GM18951 (cell line): Measurements from ENCODE around the gene NBPF6.
"Not testable (repeated sequence)": the region's sequence is repeated elsewhere in the genome, so short reads cannot be mapped to it uniquely, and the experiment has no call there.

Experiments used
- POLR2A ChIP-seq: IDR thresholded peaks from 4 replicates; pipeline ENCODE4 v1.6.1; 2011; ENCODE audit warnings: mild to moderate bottlenecking; ENCODE audit not compliant: insufficient read length, insufficient read depth; ENCODE audit errors: extremely low read depth
- in situ Hi-C: fragments of 300-500 bp; cut with MboI; formaldehyde crosslinking; loops from one replicate; pipeline ENCODE4 v1.12.0; 2022; ENCODE audit warnings: low sequenced_read_pairs, mixed read lengths, inconsistent platforms; ENCODE audit not compliant: unreplicated experiment

NBPF6 gene

DNA sequence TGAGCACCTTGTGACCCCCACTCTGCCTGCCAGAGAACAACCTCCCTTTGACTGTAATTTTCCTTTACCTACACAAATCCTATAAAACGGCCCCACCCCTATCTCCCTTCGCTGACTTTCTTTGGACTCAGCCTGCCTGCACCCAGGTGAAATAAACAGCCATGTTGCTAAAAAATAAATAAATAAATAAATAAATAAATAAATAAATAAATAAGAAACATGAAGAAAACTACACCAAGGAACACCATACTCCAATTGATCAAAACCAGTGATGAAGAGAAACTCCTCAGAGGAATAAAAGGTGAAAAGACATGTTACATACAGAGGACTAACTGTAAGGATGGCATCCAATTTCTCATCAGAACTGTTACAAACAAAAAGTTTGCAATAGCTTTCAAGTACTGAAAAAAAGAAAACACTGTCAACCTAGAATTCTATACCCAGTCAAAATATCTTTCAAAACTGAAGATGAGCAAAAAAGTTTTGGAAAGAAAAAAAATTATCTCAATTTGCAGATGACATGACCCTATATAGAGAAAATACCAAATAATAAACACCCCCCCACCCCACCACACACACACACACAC lies 28.4 kb downstream of the NBPF6 start:
- no peak for TF ChIP-seq POLR2A

DNA sequence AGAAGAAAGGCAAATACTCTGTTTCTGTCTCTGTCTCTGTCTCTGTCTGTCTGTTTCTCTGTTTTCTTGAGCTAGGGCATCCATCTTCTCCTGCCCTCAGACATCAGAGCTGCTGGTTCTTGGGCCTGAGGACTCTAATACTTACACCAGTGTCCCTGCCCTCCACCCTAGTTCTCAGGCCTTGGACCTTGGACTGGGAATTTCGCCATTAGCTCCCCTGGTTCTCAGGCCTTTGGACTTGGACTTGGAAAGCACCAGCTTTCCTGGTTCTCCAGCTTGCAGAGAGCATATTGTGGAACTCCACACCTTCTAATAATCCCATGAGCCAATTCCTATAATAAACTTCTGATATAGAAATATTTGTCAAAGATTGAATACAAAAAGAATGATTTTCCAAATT lies 32.6 kb downstream of the NBPF6 start:
- TF ChIP-seq POLR2A = no peak
- in situ Hi-C loops = no loop called here

More for the DNA sequence above, 28.4 kb downstream of the NBPF6 start:
- in situ Hi-C loops = no loop called here

DNA sequence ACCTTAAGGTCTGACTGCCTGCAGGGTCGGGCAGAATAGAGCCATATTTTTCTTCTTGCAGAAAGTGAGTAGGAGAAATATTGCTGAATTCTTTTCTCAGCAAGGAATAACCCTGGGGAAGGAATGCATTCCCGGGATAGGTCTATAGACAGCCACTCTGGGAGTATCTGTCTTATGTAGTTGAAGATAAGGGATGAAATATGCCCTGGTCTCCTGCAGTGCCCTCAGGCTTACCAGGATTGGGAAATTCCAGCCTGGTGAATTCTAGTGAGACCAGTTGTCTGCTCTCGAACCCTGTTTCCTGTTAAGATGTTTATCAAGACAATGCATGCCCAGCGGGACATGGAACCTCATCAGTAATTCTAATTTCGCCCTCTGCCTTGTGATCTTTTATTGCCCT lies 35.8 kb downstream of the NBPF6 start:
- in situ Hi-C loops = not testable (repeated sequence)

DNA sequence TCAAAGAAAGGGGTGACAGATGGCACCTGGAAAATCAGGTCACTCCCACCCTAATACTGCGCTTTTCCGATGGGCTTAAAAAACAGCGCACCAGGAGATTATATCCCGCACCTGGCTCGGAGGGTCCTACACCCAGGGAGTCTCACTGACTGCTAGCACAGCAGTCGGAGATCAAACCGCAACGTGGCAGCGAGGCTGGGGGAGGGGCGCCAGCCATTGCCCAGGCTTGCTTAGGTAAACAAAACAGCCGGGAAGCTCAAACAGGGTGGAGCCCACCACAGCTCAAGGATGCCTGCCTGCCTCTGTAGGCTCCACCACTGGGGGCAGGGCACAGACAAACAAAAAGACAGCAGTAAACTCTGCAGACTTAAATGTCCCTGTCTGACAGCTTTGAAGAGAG lies 36.6 kb downstream of the NBPF6 start:
- in situ Hi-C loops = not testable (repeated sequence)

DNA sequence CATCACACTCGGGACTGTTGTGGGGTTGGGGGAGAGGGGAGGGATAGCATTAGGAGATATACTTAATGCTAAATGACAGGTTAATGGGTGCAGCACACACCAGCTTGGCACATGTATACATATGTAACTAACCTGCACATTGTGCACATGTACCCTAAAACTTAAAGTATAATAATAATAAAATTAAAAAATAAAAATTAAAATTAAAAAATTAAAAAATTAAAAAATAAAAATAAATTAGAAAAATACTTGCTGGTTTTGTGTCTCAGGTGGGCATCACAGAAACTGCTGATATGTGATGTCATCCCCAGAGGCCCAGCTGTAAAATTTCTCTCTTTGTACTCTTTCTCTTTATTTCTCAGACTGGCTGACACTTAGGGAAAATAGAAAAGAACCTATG lies 44.9 kb downstream of the NBPF6 start:
- in situ Hi-C loops = not testable (repeated sequence)

DNA sequence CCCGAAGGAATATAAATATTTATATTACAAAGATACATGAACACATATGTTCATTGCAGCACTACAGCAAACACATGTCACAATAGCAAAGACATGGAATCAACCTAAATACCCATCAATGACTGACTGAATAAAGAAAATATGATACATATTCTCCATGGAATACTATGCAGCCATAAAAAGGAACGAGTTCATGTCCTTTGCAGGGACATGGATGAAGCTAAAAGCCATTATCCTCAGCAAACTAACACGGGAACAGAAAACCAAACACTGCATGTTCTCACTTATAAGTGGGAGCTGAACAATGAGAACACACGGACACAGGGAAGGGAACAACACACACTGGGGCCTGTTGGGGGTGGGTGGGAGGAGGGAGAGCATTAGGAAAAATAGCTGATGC lies 46.7 kb downstream of the NBPF6 start:
- in situ Hi-C loops = not testable (repeated sequence)

DNA sequence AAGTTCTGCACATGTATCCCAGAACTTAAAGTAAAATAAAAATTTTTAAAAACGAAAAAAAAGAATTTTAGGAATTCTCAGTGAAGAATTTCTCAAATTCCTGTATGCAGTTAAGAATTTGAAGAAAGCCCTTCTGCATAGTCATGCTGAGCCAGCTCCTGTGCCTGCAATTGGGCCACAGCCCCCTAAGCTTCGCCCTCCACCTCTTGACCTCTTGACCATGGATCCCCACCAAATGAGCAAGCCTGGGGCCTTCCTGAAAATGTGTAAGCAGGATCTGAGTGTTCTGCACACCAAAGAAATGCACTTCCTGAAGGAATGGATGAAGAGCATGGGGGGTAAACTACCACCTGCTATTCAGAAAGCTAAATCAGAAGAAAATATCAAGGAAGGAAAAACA lies 52.0 kb downstream of the NBPF6 start:
- in situ Hi-C loops = loop anchor here (25.0 kb wide), 1 partner anchor 135 kb away; no protein-coding TSS in a partner anchor
- TF ChIP-seq POLR2A = no peak

DNA sequence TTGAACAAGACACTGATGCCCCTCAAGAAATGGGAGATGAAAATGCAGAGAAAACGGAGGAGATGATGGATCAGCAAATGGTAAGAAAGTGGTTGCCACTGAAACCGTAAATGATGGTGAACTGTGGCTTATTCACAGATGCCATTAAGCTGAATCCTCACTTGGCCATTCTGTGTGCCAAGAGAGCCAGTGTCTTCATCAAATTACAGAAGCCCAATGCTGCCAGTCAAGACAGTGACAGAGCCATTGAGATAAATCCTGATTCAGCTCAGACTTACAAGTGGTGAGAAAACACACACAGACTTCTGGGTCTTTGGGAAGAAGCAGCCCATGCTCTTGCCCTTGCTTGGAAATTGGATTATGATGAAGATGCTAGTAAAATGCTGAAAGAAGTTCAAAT lies 52.5 kb downstream of the NBPF6 start:
- in situ Hi-C loops = loop anchor here (25.0 kb wide), 1 partner anchor 135 kb away; no protein-coding TSS in a partner anchor
- TF ChIP-seq POLR2A = no peak

DNA sequence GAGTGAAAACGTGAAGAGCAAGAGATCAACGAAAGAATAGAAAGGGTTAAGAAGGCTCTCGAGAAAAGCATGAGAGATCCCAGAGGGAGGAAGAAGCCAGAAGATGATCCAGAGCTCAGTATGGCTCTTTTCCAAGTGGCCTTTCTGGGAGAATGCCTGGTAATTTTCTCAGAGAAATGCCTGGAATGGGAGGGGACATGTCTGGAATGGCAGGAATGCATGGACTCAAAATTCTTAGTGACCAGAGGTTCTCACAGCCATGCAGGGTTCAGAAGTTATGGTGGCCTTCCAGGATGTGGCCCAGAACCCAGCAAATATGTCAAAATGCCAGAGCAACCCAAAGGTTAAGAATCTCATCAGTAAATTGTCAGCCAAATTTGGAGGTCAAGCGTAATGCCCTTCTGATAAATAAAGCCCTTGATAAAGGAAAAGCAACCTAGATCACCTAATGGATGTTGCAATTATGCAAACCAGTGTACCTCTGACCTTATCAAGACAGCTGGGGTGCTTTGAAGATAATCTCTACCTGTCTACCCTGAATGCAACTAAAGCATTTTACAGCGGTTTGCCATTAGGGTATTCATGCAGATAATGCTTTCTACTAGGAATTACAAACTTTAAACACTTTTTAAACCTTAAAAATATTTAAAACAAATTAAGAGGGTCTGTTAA lies 53.1 kb downstream of the NBPF6 start:
- in situ Hi-C loops = loop anchor here (25.0 kb wide), 1 partner anchor 134 kb away; no protein-coding TSS in a partner anchor
- no peak for TF ChIP-seq POLR2A

DNA sequence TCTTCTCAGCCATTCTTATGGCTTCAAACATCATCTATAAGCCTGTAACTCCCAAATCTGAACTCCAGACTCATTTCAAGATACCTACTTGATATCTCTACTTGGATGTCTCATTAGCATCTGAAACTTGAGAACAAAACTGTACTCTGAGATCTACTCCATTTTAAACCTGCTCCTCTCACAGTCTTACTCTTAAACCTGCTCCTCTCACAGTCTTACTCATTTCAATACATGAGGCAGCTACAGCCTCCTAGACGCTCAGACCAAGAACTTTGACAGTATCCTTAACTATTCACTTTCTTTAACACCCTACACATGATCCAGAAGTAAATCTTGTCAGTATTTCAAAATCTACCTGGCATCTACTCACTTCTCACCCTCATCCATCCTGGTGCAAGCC lies 54.3 kb downstream of the NBPF6 start:
- TF ChIP-seq POLR2A = no peak

DNA sequence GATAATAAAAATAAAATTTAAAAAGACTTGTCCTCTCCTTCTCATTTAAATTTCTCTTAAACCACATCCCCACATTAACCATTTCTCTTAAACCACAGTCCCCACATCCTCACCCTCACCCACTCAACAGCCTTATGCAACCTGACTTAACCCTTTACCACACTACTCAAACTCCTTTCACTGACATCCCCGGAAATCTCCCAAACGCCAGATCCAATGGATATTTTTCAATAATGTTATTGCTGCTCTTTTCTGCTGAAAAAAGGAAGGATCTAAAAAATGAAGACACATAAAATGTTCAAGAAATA lies 55.6 kb downstream of the NBPF6 start:
- TF ChIP-seq POLR2A = no peak

More for the DNA sequence above, 54.3 kb downstream of the NBPF6 start:
- in situ Hi-C loops = loop anchor here (25.0 kb wide), 1 partner anchor 133 kb away; no protein-coding TSS in a partner anchor

DNA sequence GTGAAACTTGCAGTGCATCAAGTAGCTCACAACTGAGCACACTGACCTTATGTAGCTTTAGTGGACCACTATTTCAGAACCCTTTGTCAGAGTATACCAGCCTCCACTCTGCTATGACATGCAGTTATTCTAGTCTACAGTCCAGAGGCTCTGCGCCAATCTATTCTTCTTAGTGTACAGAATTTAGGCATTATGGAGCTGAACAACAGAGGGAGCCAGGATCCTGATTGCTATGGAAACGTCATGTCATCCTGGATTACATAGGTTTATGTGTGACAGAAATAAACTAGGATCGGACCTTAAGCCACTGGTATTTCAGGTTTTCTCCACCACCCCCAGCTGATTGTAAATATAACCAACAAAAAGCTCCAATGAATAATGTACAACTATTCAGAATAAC lies 61.6 kb downstream of the NBPF6 start:
- no peak for TF ChIP-seq POLR2A

More for the DNA sequence above, 55.6 kb downstream of the NBPF6 start:
- in situ Hi-C loops = loop anchor here (25.0 kb wide), 1 partner anchor 132 kb away; no protein-coding TSS in a partner anchor

DNA sequence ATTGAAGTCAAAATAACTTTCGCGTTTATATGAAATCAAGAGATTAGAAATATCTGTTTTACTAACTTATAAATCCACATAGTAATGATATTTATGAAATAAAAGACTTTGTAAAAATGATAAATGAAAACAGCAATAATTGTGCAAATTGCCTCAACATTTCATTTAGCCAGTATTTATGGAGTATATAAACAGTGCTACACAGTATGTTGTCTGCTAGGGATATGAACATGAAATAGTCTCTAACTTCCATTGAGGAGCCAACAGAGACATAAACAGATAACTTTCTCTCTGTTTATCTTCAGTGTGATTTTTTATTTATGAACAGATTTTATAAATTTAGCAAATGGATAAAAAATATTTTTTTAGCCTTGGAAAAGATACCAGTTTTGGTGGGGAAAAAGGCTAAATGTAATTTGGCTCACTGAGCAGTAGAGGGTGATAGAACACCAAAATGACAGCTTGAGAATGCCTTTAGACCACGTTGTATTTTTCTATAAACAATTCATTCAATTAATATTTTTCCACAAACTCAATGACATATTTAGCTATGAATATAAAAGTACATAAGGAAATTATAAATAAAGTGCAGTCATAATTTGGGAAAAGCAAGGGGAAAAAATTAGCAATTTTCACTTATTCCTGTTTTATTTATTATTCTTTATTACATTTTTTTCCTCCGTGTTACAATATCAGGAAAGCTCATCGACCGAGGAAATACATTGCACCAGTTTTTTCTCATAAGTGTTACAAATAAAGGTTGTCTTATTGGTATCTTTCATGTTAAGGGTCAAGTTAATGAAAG lies 62.3 kb downstream of the NBPF6 start:
- in situ Hi-C loops = loop anchor here (10.0 to 25.0 kb wide), 2 partner anchors 52 to 125 kb away; partner anchors contain the start of gene EEIG2

More for the DNA sequence above, 61.6 kb downstream of the NBPF6 start:
- in situ Hi-C loops = loop anchor here (10.0 to 25.0 kb wide), 2 partner anchors 53 to 126 kb away; partner anchors contain the start of gene EEIG2

DNA sequence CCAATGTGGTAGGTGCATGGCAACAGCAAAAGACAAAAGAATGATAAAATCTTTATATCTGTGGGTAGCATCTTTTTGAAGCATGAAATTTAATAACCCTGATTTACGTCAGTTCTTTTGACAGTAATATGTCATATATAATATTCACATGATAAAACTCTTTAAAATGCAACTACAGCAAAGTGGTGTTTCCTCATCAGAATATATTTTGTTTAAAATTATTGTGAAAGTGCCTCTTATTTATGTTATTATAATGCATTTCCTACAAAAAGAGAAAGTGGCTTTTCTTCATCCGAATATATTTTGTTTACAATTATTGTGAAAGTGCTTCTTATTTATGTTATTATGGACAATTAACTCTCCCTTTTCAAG lies 62.9 kb downstream of the NBPF6 start:
- TF ChIP-seq POLR2A = no peak
- in situ Hi-C loops = loop anchor here (10.0 to 25.0 kb wide), 2 partner anchors 52 to 124 kb away; partner anchors contain the start of gene EEIG2

More for the DNA sequence above, 62.3 kb downstream of the NBPF6 start:
- TF ChIP-seq POLR2A = no peak

DNA sequence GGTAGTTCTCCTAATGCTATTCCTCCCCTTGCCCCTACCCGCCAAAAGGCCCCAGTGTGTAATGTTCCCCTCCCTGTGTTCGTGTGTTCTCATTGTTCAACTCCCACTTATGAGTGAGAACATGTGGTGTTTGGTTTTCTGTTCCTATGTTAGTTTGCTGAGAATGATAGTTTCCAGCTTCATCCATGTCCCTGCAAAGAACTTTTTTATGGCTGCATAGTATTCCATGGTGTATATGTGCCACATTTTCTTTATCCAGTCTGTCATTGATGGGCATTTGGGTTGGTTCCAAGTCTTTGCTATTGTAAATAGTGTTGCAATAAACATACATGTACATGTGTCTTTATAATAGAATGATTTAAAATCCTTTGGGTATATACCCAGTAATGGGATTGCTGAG lies 63.8 kb downstream of the NBPF6 start:
- in situ Hi-C loops = loop anchor here (10.0 to 25.0 kb wide), 2 partner anchors 51 to 123 kb away; partner anchors contain the start of gene EEIG2

DNA sequence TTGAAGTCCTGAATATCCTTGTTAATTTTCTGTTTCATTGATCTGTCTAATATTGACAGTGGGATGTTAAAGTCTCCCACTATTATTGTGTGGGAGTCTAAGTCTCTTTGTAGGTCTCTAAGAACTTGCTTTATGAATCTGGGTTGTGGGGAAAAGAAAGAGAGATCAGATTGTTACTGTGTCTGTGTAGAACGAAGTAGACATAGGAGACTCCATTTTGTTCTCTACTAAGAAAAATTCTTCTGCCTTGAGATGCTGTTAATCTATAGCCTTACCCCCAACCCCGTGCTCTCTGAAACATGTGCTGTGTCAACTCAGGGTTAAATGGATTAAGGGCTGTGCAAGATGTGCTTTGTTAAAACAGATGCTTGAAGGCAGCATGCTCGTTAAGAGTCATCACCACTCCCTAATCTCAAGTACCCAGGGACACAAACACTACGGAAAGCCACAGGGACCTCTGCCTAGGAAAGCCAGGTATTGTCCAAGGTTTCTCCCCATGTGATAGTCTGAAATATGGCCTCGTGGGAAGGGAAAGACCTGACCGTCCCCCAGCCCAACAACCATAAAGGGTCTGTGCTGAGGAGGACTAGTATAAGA lies 67.3 kb downstream of the NBPF6 start:
- in situ Hi-C loops = loop anchor here (10.0 to 25.0 kb wide), 2 partner anchors 47 to 120 kb away; partner anchors contain the start of gene EEIG2
